ENCODE data around the gene MDN1. TPM values are rescaled to one million over a fixed set of nuclear protein-coding genes. Genes with fewer than 3 reads are reported as not detected.

Gene MDN1
- total and polyA plus RNA-seq, 2 of the 13 experiments (the other 11 are each of a cell fraction or from before 2014, with no cell fraction given), result 18.8 to 52.9 TPM

- Histone ChIP-seq H3K27me3 (ENCODE audit: control insufficient read depth in 1 of 2, insufficient read depth in 2 of 2, low read length in 2 of 2) (no peaks in the 10 kb centered on the region), H3K4me3 (replicated peaks in 1 of 3; ENCODE audit: insufficient read depth in 1 of 3, low read depth in 2 of 3, low read length in 3 of 3) (no peak overlapping the region), H4K20me1 (ENCODE audit: insufficient read depth, low read length) (no peaks in the 10 kb centered on the region), H3K4me2 (ENCODE audit: low read depth, low read length) (no peak overlapping the region), H3K36me3 (replicated peaks in 1 of 2; ENCODE audit: control insufficient read depth in 1 of 2, insufficient read depth in 2 of 2, low read length in 2 of 2) (peaks cover 5 to 50% of the 10 kb centered on the region in 2 experiments), H2AFZ (ENCODE audit: low read length) (no peak overlapping the region), H3K27ac (ENCODE audit: extremely low read length, insufficient read depth, low read length) (no peak overlapping the region), H3K4me1 (ENCODE audit: insufficient read depth, low read length) (no peaks in the 10 kb centered on the region), H3K9me3 (ENCODE audit: low read length) (no peaks in the 10 kb centered on the region), H3K79me2 (ENCODE audit: insufficient read depth, low read length) (no peaks in the 10 kb centered on the region), H3K9ac (ENCODE audit: insufficient read depth, low read depth, low read length) (no peak overlapping the region)
- POLR2A ChIA-PET, result no interaction called here
- intact Hi-C loops (cut with micrococcal nuclease; ENCODE audit: unreplicated experiment) (no loop called here), in situ Hi-C loops (cut with HindIII; ENCODE audit: extremely low pct_ligation_motif_present, low pct_unique_long_range_greater_than_20kb) (no loop called here)
- TF ChIP-seq ZNF333 (CRISPR knock-in tag; IDR thresholded peaks at IDR 0.05; ENCODE audit: borderline replicate concordance), result no peak
- no TSS peak for BruUV-seq (replicated peaks)
- ATAC-seq (no peak), FAIRE-seq (no peak), DNase-seq (ENCODE audit: low spot score) (no peak)
- CTCF ChIA-PET (ENCODE audit: low intra/inter-chr PET ratio, low total read pairs), result no interaction called here
- 97% methylated on average over 3 of the region's 3 CpGs for WGBS (ENCODE audit: low lambda C conversion rate)
Measured at GRCh38 chr6:89736893-89737292, 82.7 kb downstream of the MDN1 start.

- Histone ChIP-seq H4K20me1 (ENCODE audit: insufficient read depth, low read length) (no peaks in the 10 kb centered on the region), H3K9ac (ENCODE audit: insufficient read depth, low read depth, low read length) (no peak overlapping the region), H3K27ac (ENCODE audit: extremely low read length, insufficient read depth, low read length) (no peak overlapping the region), H3K4me3 (replicated peaks in 1 of 3; ENCODE audit: insufficient read depth in 1 of 3, low read depth in 2 of 3, low read length in 3 of 3) (no peak overlapping the region), H3K4me1 (ENCODE audit: insufficient read depth, low read length) (no peaks in the 10 kb centered on the region), H3K79me2 (ENCODE audit: insufficient read depth, low read length) (no peaks in the 10 kb centered on the region), H2AFZ (ENCODE audit: low read length) (no peak overlapping the region), H3K9me3 (ENCODE audit: low read length) (no peaks in the 10 kb centered on the region), H3K27me3 (ENCODE audit: control insufficient read depth in 1 of 2, insufficient read depth in 2 of 2, low read length in 2 of 2) (no peaks in the 10 kb centered on the region), H3K36me3 (replicated peaks in 1 of 2; ENCODE audit: control insufficient read depth in 1 of 2, insufficient read depth in 2 of 2, low read length in 2 of 2) (peaks cover 5 to 55% of the 10 kb centered on the region in 2 experiments), H3K4me2 (ENCODE audit: low read depth, low read length) (no peak overlapping the region)
- no peak for DNase-seq (ENCODE audit: low spot score)
- in situ Hi-C loops (cut with HindIII; ENCODE audit: extremely low pct_ligation_motif_present, low pct_unique_long_range_greater_than_20kb) (no loop called here), intact Hi-C loops (cut with micrococcal nuclease; ENCODE audit: unreplicated experiment) (no loop called here)
- FAIRE-seq, result no peak
- TF ChIP-seq TCF7 (IDR thresholded peaks at IDR 0.05; ENCODE audit: low read depth) (no peak), HIC2 (CRISPR knock-in tag; IDR thresholded peaks at IDR 0.05; ENCODE audit: low read depth) (no peak)
- ATAC-seq, result no peak
- ChIA-PET CTCF (ENCODE audit: low intra/inter-chr PET ratio, low total read pairs) (no interaction called here), POLR2A (no interaction called here)
- no TSS peak for BruUV-seq (replicated peaks)
Measured at GRCh38 chr6:89734526-89734925, 85.1 kb downstream of the MDN1 start.

All from HepG2 (cell line).